ENCODE results near the gene CCNI. TPM values are rescaled to one million over a fixed set of nuclear protein-coding genes. Genes with fewer than 3 reads are reported as not detected.

CCNI gene
- polyA plus RNA-seq, 1 experiment = 85.1 TPM

- Histone ChIP-seq H3K4me3 (ENCODE audit: low read depth, low read length) (no peak overlapping the region), H3K36me3 (ENCODE audit: control insufficient read depth, insufficient read depth, low read length) (no peaks in the 10 kb centered on the region), H3K27me3 (ENCODE audit: control insufficient read depth, insufficient read depth, low read length) (no peaks in the 10 kb centered on the region)
- DNase-seq (ENCODE audit: low read depth) = no peak
- ChIA-PET POLR2A (no interaction called here), CTCF (interaction anchor here (0.6 to 4.2 kb wide), 4 partner anchors 10 to 892 kb away, joined by 3 to 45 read pairs (median 8); no protein-coding TSS in a partner anchor)
- TF ChIP-seq CTCF (IDR thresholded peaks at IDR 0.05; ENCODE audit: insufficient read depth, low read depth, low read length) = no peak
Measured at GRCh38 chr4:77104388-77104787, 28.6 kb upstream of the CCNI start.

- CTCF ChIA-PET = interaction anchor here (0.6 to 9.1 kb wide), 3 partner anchors 80 to 608 kb away, joined by 3 to 120 read pairs (median 3); no protein-coding TSS in a partner anchor
- TF ChIP-seq CTCF (IDR thresholded peaks at IDR 0.05; ENCODE audit: insufficient read depth, low read depth, low read length) = no peak
- H3K4me3 ChIP-seq (ENCODE audit: low read depth, low read length) = no peak overlapping the region
- DNase-seq (ENCODE audit: low read depth) = no peak
- no peaks in the 10 kb centered on the region for H3K36me3 ChIP-seq (ENCODE audit: control insufficient read depth, insufficient read depth, low read length)
- POLR2A ChIA-PET = no interaction called here
- no peaks in the 10 kb centered on the region for H3K27me3 ChIP-seq (ENCODE audit: control insufficient read depth, insufficient read depth, low read length)
Measured at GRCh38 chr4:77100234-77100633, 24.4 kb upstream of the CCNI start.

GRCh38 chr4:77097611-77098010 lies 21.8 kb upstream of the CCNI start:
- Histone ChIP-seq H3K4me3 (ENCODE audit: low read depth, low read length) (no peak overlapping the region), H3K36me3 (ENCODE audit: control insufficient read depth, insufficient read depth, low read length) (no peaks in the 10 kb centered on the region), H3K27me3 (ENCODE audit: control insufficient read depth, insufficient read depth, low read length) (no peaks in the 10 kb centered on the region)
- CTCF ChIA-PET = interaction anchor here (0.6 to 9.1 kb wide), 6 partner anchors 10 to 103 kb away, joined by 3 to 120 read pairs (median 4); no protein-coding TSS in a partner anchor
- no peak for TF ChIP-seq CTCF (IDR thresholded peaks at IDR 0.05; ENCODE audit: insufficient read depth, low read depth, low read length)
- POLR2A ChIA-PET = no interaction called here
- DNase-seq (ENCODE audit: low read depth) = no peak

GRCh38 chr4:77095101-77095821 lies 19.5 kb upstream of the CCNI start:
- DNase-seq (ENCODE audit: low read depth) = no peak
- no peaks in the 10 kb centered on the region for H3K36me3 ChIP-seq (ENCODE audit: control insufficient read depth, insufficient read depth, low read length)
- POLR2A ChIA-PET = interaction anchor here (0.5 kb wide), 1 partner anchor 10 kb away, joined by 8 read pairs; no protein-coding TSS in a partner anchor
- TF ChIP-seq CTCF (IDR thresholded peaks at IDR 0.05; ENCODE audit: insufficient read depth, low read depth, low read length) = peak; percentile 95
- no peaks in the 10 kb centered on the region for H3K27me3 ChIP-seq (ENCODE audit: control insufficient read depth, insufficient read depth, low read length)
- CTCF ChIA-PET = interaction anchor here (0.5 to 9.1 kb wide), 39 partner anchors 9 to 615 kb away, joined by 3 to 120 read pairs (median 4); partner anchors contain the start of genes CCNG2 and CCNI
- H3K4me3 ChIP-seq (ENCODE audit: low read depth, low read length) = no peak overlapping the region

GRCh38 chr4:77094496-77094895 lies 18.7 kb upstream of the CCNI start:
- TF ChIP-seq CTCF (IDR thresholded peaks at IDR 0.05; ENCODE audit: insufficient read depth, low read depth, low read length) = no peak
- no peak for DNase-seq (ENCODE audit: low read depth)
- CTCF ChIA-PET = interaction anchor here (0.6 to 9.1 kb wide), 13 partner anchors 10 to 547 kb away, joined by 3 to 120 read pairs (median 11); partner anchors contain the start of gene CCNI
- POLR2A ChIA-PET = no interaction called here
- Histone ChIP-seq H3K4me3 (ENCODE audit: low read depth, low read length) (no peak overlapping the region), H3K36me3 (ENCODE audit: control insufficient read depth, insufficient read depth, low read length) (no peaks in the 10 kb centered on the region), H3K27me3 (ENCODE audit: control insufficient read depth, insufficient read depth, low read length) (no peaks in the 10 kb centered on the region)
